Activated T-helper 2 cell treated with anti-CD3 and anti-CD28 coated beads, Interferon-gamma antibody, Interleukin-2, Interleukin-4, amounts not matched to agents 10 μg/mL and 5 μg/mL and 100 μg/mL, durations not matched to agents 14 hours and 24 hours and 36 hours (primary cell): ENCODE results near the gene RNF114. TPM values are rescaled to one million over a fixed set of nuclear protein-coding genes. Genes with fewer than 3 reads are reported as not detected.

Experiments used
- DNase-seq: peaks from one replicate; pipeline ENCODE4 v3.0.0; 2021; ENCODE audit warnings: low spot score
- H3K27ac Mint-ChIP-seq: one replicate; pipeline ENCODE4 v1.8.0; 2021; ENCODE audit warnings: mixed read lengths
- H3K27me3 Mint-ChIP-seq: one replicate; pipeline ENCODE4 v1.8.0; 2021; ENCODE audit warnings: low read depth, mixed read lengths
- H3K36me3 Mint-ChIP-seq: one replicate; pipeline ENCODE4 v1.8.0; 2021; ENCODE audit warnings: low read depth, mixed read lengths
- H3K4me1 Mint-ChIP-seq: one replicate; pipeline ENCODE4 v1.8.0; 2021; ENCODE audit warnings: low read depth, mixed read lengths
- H3K4me3 Mint-ChIP-seq: one replicate; pipeline ENCODE4 v1.8.0; 2021; ENCODE audit warnings: low read depth, mild to moderate bottlenecking, moderate library complexity, mixed read lengths
- H3K9me3 Mint-ChIP-seq: one replicate; pipeline ENCODE4 v1.8.0; 2021; ENCODE audit warnings: mixed read lengths
- intact Hi-C: fragments of 100-400 bp; cut with micrococcal nuclease; formaldehyde crosslinking; loops from one replicate; pipeline ENCODE4 v1.15.1; 2023
- total RNA-seq: library from RNA; stranded (reverse); gene quantifications from 2 replicates; pipeline ENCODE4 v1.2.3, GENCODE V29; 2022

Gene RNF114
- total RNA-seq, 1 donor from 2014 or later = 64.0 TPM

GRCh38 chr20:49924247-49924646, 11.9 kb upstream of the RNF114 start:
- intact Hi-C loops = loop anchor here (10.0 kb wide), 1 partner anchor 599 kb away; no protein-coding TSS in a partner anchor
- Mint-ChIP-seq H3K27me3 (no peaks in the 10 kb centered on the region), H3K27ac (no peak overlapping the region), H3K4me1 (peaks cover 6% of the 10 kb centered on the region), H3K4me3 (no peak overlapping the region), H3K36me3 (no peaks in the 10 kb centered on the region), H3K9me3 (no peaks in the 10 kb centered on the region)
- DNase-seq = no peak

GRCh38 chr20:49925901-49926454, 10.2 kb upstream of the RNF114 start:
- intact Hi-C loops = loop anchor here (5.0 to 10.0 kb wide), 2 partner anchors 314 to 601 kb away; no protein-coding TSS in a partner anchor
- H3K4me1 Mint-ChIP-seq = peaks cover 6% of the 10 kb centered on the region
- H3K27me3 Mint-ChIP-seq = peaks cover 3% of the 10 kb centered on the region
- no peaks in the 10 kb centered on the region for H3K36me3 Mint-ChIP-seq
- H3K4me3 Mint-ChIP-seq = no peak overlapping the region
- H3K9me3 Mint-ChIP-seq = no peaks in the 10 kb centered on the region
- DNase-seq = no peak
- H3K27ac Mint-ChIP-seq = no peak overlapping the region

- H3K27me3 Mint-ChIP-seq = peaks cover 3% of the 10 kb centered on the region
- H3K36me3 Mint-ChIP-seq = no peaks in the 10 kb centered on the region
- H3K9me3 Mint-ChIP-seq = no peaks in the 10 kb centered on the region
- H3K27ac Mint-ChIP-seq = peak overlapping the region; percentile 49
- H3K4me3 Mint-ChIP-seq = no peak overlapping the region
- DNase-seq = peak; percentile 71
- peaks cover 6% of the 10 kb centered on the region for H3K4me1 Mint-ChIP-seq
- intact Hi-C loops = loop anchor here (5.0 to 10.0 kb wide), 2 partner anchors 316 to 604 kb away; no protein-coding TSS in a partner anchor
Measured at GRCh38 chr20:49928411-49929141, 7.6 kb upstream of the RNF114 start.

GRCh38 chr20:49929142-49929494, 7.1 kb upstream of the RNF114 start:
- Mint-ChIP-seq H3K4me1 (peaks cover 10% of the 10 kb centered on the region), H3K4me3 (no peak overlapping the region), H3K27ac (no peak overlapping the region), H3K27me3 (peaks cover 3% of the 10 kb centered on the region), H3K9me3 (no peaks in the 10 kb centered on the region), H3K36me3 (no peaks in the 10 kb centered on the region)
- DNase-seq = no peak
- intact Hi-C loops = loop anchor here (5.0 to 10.0 kb wide), 2 partner anchors 317 to 604 kb away; no protein-coding TSS in a partner anchor

GRCh38 chr20:49935746-49936152, 448 bp upstream of the RNF114 start:
- peaks cover 31% of the 10 kb centered on the region for H3K4me1 Mint-ChIP-seq
- DNase-seq = no peak
- peaks cover under 1% of the 10 kb centered on the region for H3K27me3 Mint-ChIP-seq
- H3K27ac Mint-ChIP-seq = no peak overlapping the region
- H3K9me3 Mint-ChIP-seq = no peaks in the 10 kb centered on the region
- H3K4me3 Mint-ChIP-seq = peak overlapping the region; percentile 41
- H3K36me3 Mint-ChIP-seq = peaks cover 19% of the 10 kb centered on the region
- intact Hi-C loops = loop anchor here (2.0 to 5.0 kb wide), 2 partner anchors 21 to 398 kb away; partner anchors contain the start of gene SPATA2

DNA sequence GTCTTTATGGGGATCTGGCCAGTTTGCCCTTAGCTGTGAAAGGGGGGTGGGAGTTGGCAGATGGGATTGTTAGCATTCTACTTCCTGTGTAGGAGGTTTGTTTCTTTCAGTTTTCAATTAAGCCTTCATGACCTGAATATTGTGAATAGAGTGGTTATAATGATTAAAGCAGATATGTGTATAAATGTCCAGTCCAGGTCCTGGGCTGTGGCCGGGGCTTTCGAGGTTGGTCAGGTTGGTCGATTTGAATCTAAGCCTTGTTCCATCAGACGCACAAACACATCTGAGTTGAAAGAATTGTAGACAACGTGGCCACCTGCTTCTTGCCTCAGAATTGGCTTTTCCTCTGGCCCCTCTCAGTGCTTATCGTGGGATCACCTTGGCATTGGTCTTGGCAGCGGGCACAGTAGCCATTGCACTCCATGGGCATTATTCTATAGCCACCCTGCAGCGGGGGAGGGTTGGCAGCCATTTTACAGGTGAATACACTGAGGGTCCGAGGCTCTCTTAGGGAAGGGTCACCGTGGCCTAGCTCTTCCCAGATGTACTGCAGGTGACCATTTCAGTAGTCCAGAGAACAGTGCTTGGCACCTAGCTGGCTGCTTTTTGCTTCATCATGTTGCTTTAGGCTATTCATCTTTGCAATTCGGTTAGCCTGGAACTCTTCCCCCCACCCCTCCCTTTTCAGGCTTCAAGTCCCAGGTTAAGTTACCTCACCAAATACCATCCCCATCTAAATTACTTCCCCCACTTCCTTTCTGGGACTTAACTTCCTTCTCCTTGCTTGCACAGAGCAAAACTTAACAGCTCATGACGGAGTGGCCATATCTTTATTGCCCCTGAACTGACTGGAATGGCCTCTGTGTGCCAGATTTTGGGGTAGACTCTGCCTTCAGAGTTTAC, 1.1 kb downstream of the RNF114 start:
- intact Hi-C loops = loop anchor here (2.0 to 5.0 kb wide), 2 partner anchors 22 to 400 kb away; partner anchors contain the start of gene SPATA2
- peak overlapping the region; percentile 67 for H3K27ac Mint-ChIP-seq
- H3K4me3 Mint-ChIP-seq = peak overlapping the region; percentile 90
- no peaks in the 10 kb centered on the region for H3K9me3 Mint-ChIP-seq
- no peaks in the 10 kb centered on the region for H3K27me3 Mint-ChIP-seq
- H3K4me1 Mint-ChIP-seq = peaks cover 36% of the 10 kb centered on the region
- DNase-seq = no peak
- H3K36me3 Mint-ChIP-seq = peaks cover 29% of the 10 kb centered on the region

- no peak for DNase-seq
- H3K4me1 Mint-ChIP-seq = peaks cover 36% of the 10 kb centered on the region
- H3K27ac Mint-ChIP-seq = peak overlapping the region; percentile 24
- no peaks in the 10 kb centered on the region for H3K27me3 Mint-ChIP-seq
- peaks cover 40% of the 10 kb centered on the region for H3K36me3 Mint-ChIP-seq
- intact Hi-C loops = loop anchor here (5.0 kb wide), 1 partner anchor 401 kb away; no protein-coding TSS in a partner anchor
- peak overlapping the region; percentile 90 for H3K4me3 Mint-ChIP-seq
- H3K9me3 Mint-ChIP-seq = no peaks in the 10 kb centered on the region
Measured at GRCh38 chr20:49938173-49939163, 2.3 kb downstream of the RNF114 start.

DNA sequence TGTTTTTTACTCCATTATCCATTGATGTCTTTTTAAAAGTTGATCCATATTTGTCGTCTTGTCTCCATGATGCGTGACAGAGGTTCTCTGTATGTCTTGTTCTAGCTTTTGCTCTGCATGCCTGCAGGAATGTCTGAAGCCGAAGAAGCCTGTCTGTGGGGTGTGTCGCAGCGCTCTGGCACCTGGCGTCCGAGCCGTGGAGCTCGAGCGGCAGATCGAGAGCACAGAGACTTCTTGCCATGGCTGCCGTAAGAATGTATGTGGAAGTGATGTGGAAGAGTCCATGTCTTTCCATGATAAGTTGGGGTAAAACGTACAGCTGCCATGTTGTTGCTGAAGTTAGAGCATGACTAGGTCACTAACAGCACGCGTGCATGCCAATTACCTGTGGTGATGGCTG, 5.3 kb downstream of the RNF114 start:
- Mint-ChIP-seq H3K4me3 (no peak overlapping the region), H3K9me3 (no peaks in the 10 kb centered on the region), H3K4me1 (peaks cover 30% of the 10 kb centered on the region), H3K36me3 (peaks cover 64% of the 10 kb centered on the region), H3K27me3 (no peaks in the 10 kb centered on the region), H3K27ac (no peak overlapping the region)
- no peak for DNase-seq
- intact Hi-C loops = no loop called here

GRCh38 chr20:49942303-49942702, 6.1 kb downstream of the RNF114 start:
- DNase-seq = no peak
- Mint-ChIP-seq H3K9me3 (no peaks in the 10 kb centered on the region), H3K27me3 (no peaks in the 10 kb centered on the region), H3K4me1 (peaks cover 26% of the 10 kb centered on the region), H3K27ac (no peak overlapping the region), H3K4me3 (no peak overlapping the region), H3K36me3 (peaks cover 73% of the 10 kb centered on the region)
- intact Hi-C loops = no loop called here

DNA sequence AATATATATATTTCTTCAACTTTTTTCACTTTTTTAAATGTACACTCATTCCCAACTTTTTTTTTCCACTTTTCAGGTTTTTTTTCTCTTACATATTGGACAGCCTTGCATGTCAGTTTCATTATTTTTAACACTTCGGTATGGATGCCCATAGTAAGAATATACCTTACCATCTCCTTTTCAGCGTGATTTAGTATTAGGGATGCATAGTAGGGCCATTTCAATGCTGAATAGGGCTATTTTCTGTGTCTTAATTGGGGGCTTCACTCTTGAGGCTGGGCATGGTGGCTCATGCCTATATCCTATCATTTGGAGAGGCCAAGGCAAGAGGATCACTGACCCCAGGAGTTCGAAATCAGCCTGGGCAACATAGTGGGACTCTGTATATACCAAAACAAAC, 6.7 kb downstream of the RNF114 start:
- Mint-ChIP-seq H3K9me3 (no peaks in the 10 kb centered on the region), H3K4me1 (peaks cover 21% of the 10 kb centered on the region), H3K4me3 (no peak overlapping the region), H3K36me3 (peaks cover 78% of the 10 kb centered on the region), H3K27me3 (no peaks in the 10 kb centered on the region), H3K27ac (no peak overlapping the region)
- intact Hi-C loops = no loop called here
- no peak for DNase-seq

DNA sequence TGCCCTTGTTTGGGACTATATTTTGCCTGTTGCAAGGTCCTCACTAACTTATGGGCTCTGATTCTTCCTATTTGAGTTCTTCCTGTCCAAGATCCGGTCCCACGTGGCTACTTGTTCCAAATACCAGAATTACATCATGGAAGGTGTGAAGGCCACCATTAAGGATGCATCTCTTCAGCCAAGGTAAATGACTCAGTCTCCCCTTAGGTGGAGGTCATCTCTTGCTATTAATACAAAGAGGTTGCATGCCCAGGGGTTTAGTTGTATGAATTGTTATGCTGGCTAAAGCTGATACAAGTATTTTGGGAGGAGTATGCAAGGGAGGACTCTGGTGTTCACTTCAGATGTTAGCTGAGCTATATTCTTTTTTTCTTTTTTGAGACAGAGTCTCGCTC, 9.1 kb downstream of the RNF114 start:
- Mint-ChIP-seq H3K36me3 (peaks cover 80% of the 10 kb centered on the region), H3K9me3 (no peaks in the 10 kb centered on the region), H3K4me3 (no peak overlapping the region), H3K27me3 (no peaks in the 10 kb centered on the region), H3K4me1 (peaks cover 8% of the 10 kb centered on the region), H3K27ac (no peak overlapping the region)
- DNase-seq = no peak
- intact Hi-C loops = no loop called here
